HCT116 (cell line): ENCODE measurements around the gene NOC2L. TPM values are rescaled to one million over a fixed set of nuclear protein-coding genes. Genes with fewer than 3 reads are reported as not detected.

Experiments used
- ATAC-seq: fragments of 200-7000 bp; cut with Tn5 transposase; 2 replicates; pipeline ENCODE4 v1.9.1; 2020; ENCODE audit warnings: mild to moderate bottlenecking, moderate library complexity
- BruUV-seq: library from RNA; stranded (reverse); fragments of 400-500 nt; replicated peaks from 2 replicates; lab custom pipeline; 2021; lab: Mats Ljungman, UMichigan
- CTCF ChIA-PET: fragments of 300-600 bp; sonication (Branson Sonifier 250); formaldehyde crosslinking; loops from one replicate; lab custom pipeline; 2021; ENCODE audit warnings: antibody characterized with exemption; lab: Charles Lee
- POLR2A ChIA-PET: fragments of 300-600, 350-600 bp; sonication (Branson Sonifier 250); formaldehyde crosslinking; loops from one replicate; lab custom pipeline; 2021; ENCODE audit warnings: antibody characterized with exemption; lab: Charles Lee
- RAD21 ChIA-PET, 2 experiments: fragments of 300-600 bp; sonication (Branson Sonifier 250); formaldehyde crosslinking; loops; one replicate each; lab custom pipeline; 2023; ENCODE audit warnings: low total read pairs in 2 of 2; ENCODE audit not compliant: uncharacterized antibody in 2 of 2, unreplicated experiment in 2 of 2, low non-redundant PET in 1 of 2; lab: Charles Lee
- DNase-seq: peaks from one replicate; pipeline ENCODE4 v3.0.0-alpha.2; 2010; ENCODE audit warnings: low read depth, low spot score
- H2AFZ ChIP-seq: fragments of 200-600 bp; shearing (Covaris generic), sonication (generic); 2 replicates; pipeline ENCODE4 v1.6.1; 2017; ENCODE audit warnings: low read depth, mixed run types, mixed read lengths, antibody characterized with exemption, low read length; ENCODE audit not compliant: poor library complexity, severe bottlenecking
- H3K27ac ChIP-seq: 2 replicates; pipeline ENCODE4 v1.5.1; 2012; ENCODE audit warnings: low read depth, low read length
- H3K27me3 ChIP-seq: fragments of 200-600 bp; sonication (generic); 2 replicates; pipeline ENCODE4 v1.6.1; 2016; ENCODE audit warnings: mixed run types, low read length, mixed read lengths; ENCODE audit not compliant: insufficient read depth
- H3K36me3 ChIP-seq, 2 experiments: fragments of 200-500 bp in 1 of 2; fragments of 200-600 bp in 1 of 2; sonication (Bioruptor generic) in 1 of 2; sonication (generic) in 1 of 2; 2 replicates each; pipeline versions ENCODE4 v1.5.1 to v1.6.1; 2014 to 2016; ENCODE audit warnings: low read length in 2 of 2, inconsistent platforms in 1 of 2, mixed read lengths in 1 of 2, mixed run types in 1 of 2; ENCODE audit not compliant: insufficient read depth in 2 of 2, control insufficient read depth in 1 of 2
- H3K4me1 ChIP-seq, 2 experiments: fragments of 200-600 bp in 1 of 2; sonication (generic) in 1 of 2; 2 replicates each; pipeline versions ENCODE4 v1.5.1 to v1.6.1; 2012 to 2017; ENCODE audit warnings: low read length in 2 of 2, inconsistent platforms in 1 of 2, mild to moderate bottlenecking in 1 of 2, mixed read lengths in 1 of 2, mixed run types in 1 of 2, moderate library complexity in 1 of 2; ENCODE audit not compliant: insufficient read depth in 2 of 2, control insufficient read depth in 1 of 2
- H3K4me2 ChIP-seq: fragments of 200-600 bp; sonication (generic); 2 replicates; pipeline ENCODE4 v1.6.1; 2017; ENCODE audit warnings: mixed run types, low read length, mixed read lengths
- H3K4me3 ChIP-seq, 2 experiments: fragments of 200-600 bp in 1 of 2; sonication (generic) in 1 of 2; replicated peaks in 1 of 2; 2 replicates each; pipeline ENCODE4 v1.5.1; 2011 to 2016; ENCODE audit warnings: low read length in 2 of 2, control low read depth in 1 of 2, low read depth in 1 of 2, mild to moderate bottlenecking in 1 of 2, mixed read lengths in 1 of 2, mixed run types in 1 of 2
- H3K79me2 ChIP-seq: fragments of 200-600 bp; sonication (generic); 2 replicates; pipeline ENCODE4 v1.6.1; 2017; ENCODE audit warnings: mild to moderate bottlenecking, mixed run types, low read length, moderate library complexity, mixed read lengths; ENCODE audit not compliant: insufficient read depth
- H3K9ac ChIP-seq: fragments of 200-600 bp; sonication (generic); 2 replicates; pipeline ENCODE4 v1.6.1; 2016; ENCODE audit warnings: low read length, mixed read lengths
- H3K9me2 ChIP-seq: fragments of 200-600 bp; sonication (generic), shearing (Covaris generic); 2 replicates; pipeline ENCODE4 v1.6.1; 2017; ENCODE audit warnings: mixed run types, mild to moderate bottlenecking, moderate library complexity; ENCODE audit not compliant: insufficient read depth
- H3K9me3 ChIP-seq, 2 experiments: fragments of 200-500 bp in 1 of 2; fragments of 200-600 bp in 1 of 2; sonication (Bioruptor generic) in 1 of 2; sonication (generic) in 1 of 2; 2 replicates each; pipeline ENCODE4 v1.6.1; 2014 to 2017; ENCODE audit warnings: low read length in 2 of 2, mixed read lengths in 2 of 2, inconsistent platforms in 1 of 2, low read depth in 1 of 2, mild to moderate bottlenecking in 1 of 2, mixed run types in 1 of 2, moderate library complexity in 1 of 2; ENCODE audit not compliant: control insufficient read depth in 1 of 2, insufficient read depth in 1 of 2
- H4K20me1 ChIP-seq: fragments of 200-600 bp; sonication (generic), shearing (Covaris generic); 2 replicates; pipeline ENCODE4 v1.6.1; 2017; ENCODE audit warnings: mixed run types, mild to moderate bottlenecking, moderate library complexity; ENCODE audit not compliant: insufficient read depth
- CBX3 ChIP-seq: IDR thresholded peaks from 2 replicates; pipeline ENCODE4 v1.6.1; 2012; ENCODE audit warnings: low read depth
- ELF1 ChIP-seq: IDR thresholded peaks from 2 replicates; pipeline ENCODE4 v1.6.1; 2012; ENCODE audit warnings: low read depth, borderline replicate concordance
- EZH2 ChIP-seq: fragments of 200-600 bp; sonication (generic); IDR thresholded peaks from 2 replicates; pipeline ENCODE4 v1.6.1; 2017; ENCODE audit warnings: antibody characterized with exemption, mixed run types
- EZH2phosphoT487 ChIP-seq: fragments of 200-600 bp; IDR thresholded peaks from 2 replicates; pipeline ENCODE4 v1.6.1; 2018; ENCODE audit warnings: antibody characterized with exemption, borderline replicate concordance
- FOSL1 ChIP-seq: IDR thresholded peaks from 2 replicates; pipeline ENCODE4 v1.6.1; 2012; ENCODE audit warnings: low read depth
- POLR2A ChIP-seq: IDR thresholded peaks from 2 replicates; pipeline ENCODE4 v1.7.0; 2011; ENCODE audit warnings: borderline replicate concordance; ENCODE audit not compliant: insufficient read depth, insufficient read length; ENCODE audit errors: extremely low read depth
- POLR2AphosphoS5 ChIP-seq: IDR thresholded peaks from 2 replicates; pipeline ENCODE4 v1.6.1; 2011; ENCODE audit warnings: mild to moderate bottlenecking, low read depth, low read length, moderate library complexity
- RAD21 ChIP-seq: IDR thresholded peaks from 2 replicates; pipeline ENCODE4 v1.6.1; 2012; ENCODE audit warnings: low read depth, mild to moderate bottlenecking
- YY1 ChIP-seq: IDR thresholded peaks from 2 replicates; pipeline ENCODE4 v1.6.1; 2011; ENCODE audit warnings: low read length, low read depth, moderate library complexity, mild to moderate bottlenecking; ENCODE audit not compliant: insufficient replicate concordance; ENCODE audit errors: extremely low read depth
- ZFX ChIP-seq: fragments of 450-650 bp; IDR thresholded peaks from 2 replicates; pipeline ENCODE4 v1.6.1; 2017
- ZNF274 ChIP-seq: fragments of 200-500 bp; sonication (Bioruptor generic); IDR thresholded peaks from 2 replicates; pipeline ENCODE4 v1.6.1; 2014; ENCODE audit warnings: mild to moderate bottlenecking, low read depth, low read length, inconsistent platforms
- intact Hi-C: fragments of 100-400 bp; cut with micrococcal nuclease; formaldehyde crosslinking; loops from 2 replicates; pipeline ENCODE4 v1.10.0; 2022
- total RNA-seq: library from RNA; stranded (reverse); gene quantifications from one replicate; pipeline ENCODE4 v1.2.1, GENCODE V29; 2021; ENCODE audit not compliant: unreplicated experiment
- TF ChIP-seq, protein P1 (sequence below), 3 experiments: fragments of 200-600 bp in 1 of 3; sonication (generic) in 1 of 3; IDR thresholded peaks in 2 of 3; conservative IDR thresholded peaks in 1 of 3; 2 replicates each; pipeline ENCODE4 v1.5.1; 2012 to 2017; ENCODE audit warnings: low read depth in 2 of 3, low read length in 2 of 3, antibody characterized with exemption in 1 of 3, borderline replicate concordance in 1 of 3, control low read depth in 1 of 3, mild to moderate bottlenecking in 1 of 3, mixed read lengths in 1 of 3, mixed run types in 1 of 3, moderate library complexity in 1 of 3; ENCODE audit not compliant: insufficient read depth in 1 of 3
- TF ChIP-seq, protein P2 (sequence below): IDR thresholded peaks from 2 replicates; pipeline ENCODE4 v1.6.1; 2012
- TF ChIP-seq, protein P3 (sequence below): IDR thresholded peaks from 2 replicates; pipeline ENCODE4 v1.6.1; 2012; ENCODE audit warnings: low read depth

Gene NOC2L
- total RNA-seq, 1 experiment from 2014 or later = 260 TPM

DNA sequence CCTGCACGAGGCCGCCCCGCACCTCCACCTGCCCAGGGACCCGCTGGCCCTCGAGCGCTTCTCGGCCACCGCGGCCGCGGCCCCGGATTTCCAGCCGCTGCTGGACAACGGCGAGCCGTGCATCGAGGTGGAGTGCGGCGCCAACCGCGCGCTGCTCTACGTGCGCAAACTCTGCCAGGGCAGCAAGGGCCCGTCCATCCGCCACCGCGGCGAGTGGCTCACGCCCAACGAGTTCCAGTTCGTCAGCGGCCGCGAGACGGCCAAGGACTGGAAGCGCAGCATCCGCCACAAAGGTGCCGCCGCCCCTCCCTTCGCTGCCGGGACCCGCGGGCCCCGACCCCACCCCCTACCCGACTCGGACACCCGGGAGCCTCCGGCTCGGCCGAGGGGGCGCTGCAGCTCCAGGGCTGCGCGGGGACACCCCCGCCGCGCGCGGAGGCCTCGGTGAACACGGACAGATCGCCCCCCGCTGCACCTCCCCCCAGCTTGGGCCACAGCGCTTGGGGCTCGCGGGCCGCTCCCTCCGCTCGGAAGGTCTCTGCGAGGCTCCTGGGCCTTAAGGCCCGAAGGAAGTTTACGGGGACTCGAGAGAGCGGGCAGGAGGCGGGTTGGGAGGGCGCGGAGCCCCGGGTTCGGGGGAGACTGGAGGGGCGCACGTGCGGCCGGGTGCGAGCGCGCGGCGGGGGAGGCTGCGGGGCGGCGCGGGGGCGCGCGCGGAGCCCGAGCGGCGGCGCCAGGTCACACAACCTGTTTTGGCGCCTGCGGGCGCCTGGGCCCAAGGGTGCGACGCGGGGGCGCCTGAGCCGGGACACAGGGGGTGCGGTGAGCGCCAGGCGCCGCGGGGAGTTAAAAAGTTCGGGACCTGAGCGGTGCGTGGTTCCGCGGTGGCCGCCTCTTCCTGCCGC lies 34.1 kb downstream of the NOC2L start (continued):
- TF ChIP-seq, protein P1, sequence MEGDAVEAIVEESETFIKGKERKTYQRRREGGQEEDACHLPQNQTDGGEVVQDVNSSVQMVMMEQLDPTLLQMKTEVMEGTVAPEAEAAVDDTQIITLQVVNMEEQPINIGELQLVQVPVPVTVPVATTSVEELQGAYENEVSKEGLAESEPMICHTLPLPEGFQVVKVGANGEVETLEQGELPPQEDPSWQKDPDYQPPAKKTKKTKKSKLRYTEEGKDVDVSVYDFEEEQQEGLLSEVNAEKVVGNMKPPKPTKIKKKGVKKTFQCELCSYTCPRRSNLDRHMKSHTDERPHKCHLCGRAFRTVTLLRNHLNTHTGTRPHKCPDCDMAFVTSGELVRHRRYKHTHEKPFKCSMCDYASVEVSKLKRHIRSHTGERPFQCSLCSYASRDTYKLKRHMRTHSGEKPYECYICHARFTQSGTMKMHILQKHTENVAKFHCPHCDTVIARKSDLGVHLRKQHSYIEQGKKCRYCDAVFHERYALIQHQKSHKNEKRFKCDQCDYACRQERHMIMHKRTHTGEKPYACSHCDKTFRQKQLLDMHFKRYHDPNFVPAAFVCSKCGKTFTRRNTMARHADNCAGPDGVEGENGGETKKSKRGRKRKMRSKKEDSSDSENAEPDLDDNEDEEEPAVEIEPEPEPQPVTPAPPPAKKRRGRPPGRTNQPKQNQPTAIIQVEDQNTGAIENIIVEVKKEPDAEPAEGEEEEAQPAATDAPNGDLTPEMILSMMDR (IDR thresholded peaks at IDR 0.05 in 2 of 3, conservative IDR thresholded peaks at IDR 0.05 in 1 of 3; ENCODE audit: borderline replicate concordance in 1 of 3, insufficient read depth in 1 of 3, low read depth in 2 of 3, low read length in 2 of 3) = no peak
- no peak for TF ChIP-seq CBX3

- DNase-seq (no peak), ATAC-seq (peak; percentile 18)
- RAD21 ChIA-PET = no interaction called here
- intact Hi-C loops = loop anchor here (1.0 to 2.0 kb wide), 2 partner anchors 17 to 18 kb away; no protein-coding TSS in a partner anchor
- Histone ChIP-seq H3K27ac (peak overlapping the region; percentile 74; the same call in 1 of the 2 replicates), H3K4me1 (peaks cover 37 to 49% of the 10 kb centered on the region in 2 experiments), H3K4me2 (peak overlapping the region; percentile 90), H3K79me2 (no peaks in the 10 kb centered on the region), H3K27me3 (peaks cover 27% of the 10 kb centered on the region; the same call in 1 of the 2 replicates), H3K9me2 (no peaks in the 10 kb centered on the region), H4K20me1 (no peaks in the 10 kb centered on the region), H3K9me3 (no peaks in the 10 kb centered on the region), H3K36me3 (no peaks in the 10 kb centered on the region), H3K9ac (peak overlapping the region; percentile 45; the same call in 1 of the 2 replicates), H3K4me3 (peak overlapping the region; percentile 43 to 61), H2AFZ (no peak overlapping the region)
- BruUV-seq = no TSS peak
- CTCF ChIA-PET = no interaction called here
- POLR2A ChIA-PET = no interaction called here
- no peak for TF ChIP-seq YY1
- no peak for TF ChIP-seq EZH2phosphoT487
- TF ChIP-seq ELF1 = no peak
- no peak for TF ChIP-seq EZH2
- TF ChIP-seq FOSL1 = no peak
- TF ChIP-seq, protein P2, sequence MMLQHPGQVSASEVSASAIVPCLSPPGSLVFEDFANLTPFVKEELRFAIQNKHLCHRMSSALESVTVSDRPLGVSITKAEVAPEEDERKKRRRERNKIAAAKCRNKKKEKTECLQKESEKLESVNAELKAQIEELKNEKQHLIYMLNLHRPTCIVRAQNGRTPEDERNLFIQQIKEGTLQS = no peak
- no peak for TF ChIP-seq POLR2AphosphoS5
- TF ChIP-seq POLR2A = no peak
- TF ChIP-seq RAD21 = no peak
- TF ChIP-seq, protein P1 (IDR thresholded peaks at IDR 0.05 in 2 of 3, conservative IDR thresholded peaks at IDR 0.05 in 1 of 3; ENCODE audit: borderline replicate concordance in 1 of 3, insufficient read depth in 1 of 3, low read depth in 2 of 3, low read length in 2 of 3) = no peak
- TF ChIP-seq ZNF274 = no peak
- TF ChIP-seq ZFX = no peak; the same call in 1 of the 2 replicates
- TF ChIP-seq, protein P3, sequence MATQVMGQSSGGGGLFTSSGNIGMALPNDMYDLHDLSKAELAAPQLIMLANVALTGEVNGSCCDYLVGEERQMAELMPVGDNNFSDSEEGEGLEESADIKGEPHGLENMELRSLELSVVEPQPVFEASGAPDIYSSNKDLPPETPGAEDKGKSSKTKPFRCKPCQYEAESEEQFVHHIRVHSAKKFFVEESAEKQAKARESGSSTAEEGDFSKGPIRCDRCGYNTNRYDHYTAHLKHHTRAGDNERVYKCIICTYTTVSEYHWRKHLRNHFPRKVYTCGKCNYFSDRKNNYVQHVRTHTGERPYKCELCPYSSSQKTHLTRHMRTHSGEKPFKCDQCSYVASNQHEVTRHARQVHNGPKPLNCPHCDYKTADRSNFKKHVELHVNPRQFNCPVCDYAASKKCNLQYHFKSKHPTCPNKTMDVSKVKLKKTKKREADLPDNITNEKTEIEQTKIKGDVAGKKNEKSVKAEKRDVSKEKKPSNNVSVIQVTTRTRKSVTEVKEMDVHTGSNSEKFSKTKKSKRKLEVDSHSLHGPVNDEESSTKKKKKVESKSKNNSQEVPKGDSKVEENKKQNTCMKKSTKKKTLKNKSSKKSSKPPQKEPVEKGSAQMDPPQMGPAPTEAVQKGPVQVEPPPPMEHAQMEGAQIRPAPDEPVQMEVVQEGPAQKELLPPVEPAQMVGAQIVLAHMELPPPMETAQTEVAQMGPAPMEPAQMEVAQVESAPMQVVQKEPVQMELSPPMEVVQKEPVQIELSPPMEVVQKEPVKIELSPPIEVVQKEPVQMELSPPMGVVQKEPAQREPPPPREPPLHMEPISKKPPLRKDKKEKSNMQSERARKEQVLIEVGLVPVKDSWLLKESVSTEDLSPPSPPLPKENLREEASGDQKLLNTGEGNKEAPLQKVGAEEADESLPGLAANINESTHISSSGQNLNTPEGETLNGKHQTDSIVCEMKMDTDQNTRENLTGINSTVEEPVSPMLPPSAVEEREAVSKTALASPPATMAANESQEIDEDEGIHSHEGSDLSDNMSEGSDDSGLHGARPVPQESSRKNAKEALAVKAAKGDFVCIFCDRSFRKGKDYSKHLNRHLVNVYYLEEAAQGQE = no peak
Measured at GRCh38 chr1:923991-924655, 34.9 kb downstream of the NOC2L start.
